Brain pericyte (primary cell): ENCODE measurements around the gene MYCBP2.

Source experiments
- DNase-seq: peaks from one replicate; pipeline ENCODE4 v3.0.0-alpha.2; 2012; ENCODE audit warnings: low read depth, low spot score

The MYCBP2 gene

GRCh38 chr13:77099415-77099814 lies 227.5 kb downstream of the MYCBP2 start:
- no peak for DNase-seq

GRCh38 chr13:77095288-77095687 lies 231.6 kb downstream of the MYCBP2 start:
- no peak for DNase-seq

- no peak for DNase-seq
Measured at GRCh38 chr13:77094773-77095172, 232.1 kb downstream of the MYCBP2 start.

GRCh38 chr13:77093735-77094134 lies 233.2 kb downstream of the MYCBP2 start:
- no peak for DNase-seq

GRCh38 chr13:77084755-77085154 lies 242.1 kb downstream of the MYCBP2 start:
- no peak for DNase-seq

GRCh38 chr13:77079902-77080413 lies 246.9 kb downstream of the MYCBP2 start:
- DNase-seq, result no peak

- DNase-seq, result no peak
Measured at GRCh38 chr13:77067519-77067918, 259.4 kb downstream of the MYCBP2 start.

GRCh38 chr13:77065461-77066147 lies 261.3 kb downstream of the MYCBP2 start:
- no peak for DNase-seq

- no peak for DNase-seq
Measured at GRCh38 chr13:77062097-77062496, 264.8 kb downstream of the MYCBP2 start.

GRCh38 chr13:77061362-77061761 lies 265.5 kb downstream of the MYCBP2 start:
- DNase-seq, result no peak

- DNase-seq, result no peak
Measured at GRCh38 chr13:77056886-77057285, 270.0 kb downstream of the MYCBP2 start.

GRCh38 chr13:77056382-77056781 lies 270.5 kb downstream of the MYCBP2 start:
- DNase-seq, result no peak

- DNase-seq, result no peak
Measured at GRCh38 chr13:77055158-77055557, 271.7 kb downstream of the MYCBP2 start.

- no peak for DNase-seq
Measured at GRCh38 chr13:77053192-77053591, 273.7 kb downstream of the MYCBP2 start.

GRCh38 chr13:77048681-77049080 lies 278.2 kb downstream of the MYCBP2 start:
- no peak for DNase-seq

- DNase-seq, result no peak
Measured at GRCh38 chr13:77047649-77048343, 279.1 kb downstream of the MYCBP2 start.

- no peak for DNase-seq
Measured at GRCh38 chr13:77042566-77043177, 284.2 kb downstream of the MYCBP2 start.

GRCh38 chr13:77040835-77041234 lies 286.1 kb downstream of the MYCBP2 start:
- DNase-seq, result no peak

GRCh38 chr13:77040076-77040475 lies 286.8 kb downstream of the MYCBP2 start:
- DNase-seq, result no peak

- DNase-seq, result no peak
Measured at GRCh38 chr13:77038907-77039480, 287.9 kb downstream of the MYCBP2 start.

GRCh38 chr13:77036279-77036678 lies 290.6 kb downstream of the MYCBP2 start:
- DNase-seq, result no peak

GRCh38 chr13:77034881-77035280 lies 292.0 kb downstream of the MYCBP2 start:
- no peak for DNase-seq
